HCT116 (cell line): ENCODE data around the gene SERPINA3. TPM values are rescaled to one million over a fixed set of nuclear protein-coding genes. Genes with fewer than 3 reads are reported as not detected.

ENCODE experiments used
- ATAC-seq: fragments of 200-7000 bp; cut with Tn5 transposase; 2 replicates; pipeline ENCODE4 v1.9.1; 2020; ENCODE audit warnings: mild to moderate bottlenecking, moderate library complexity
- Bru-seq: library from RNA; stranded (reverse); fragments of 400-500 nt; gene quantifications from one replicate; lab custom pipeline; 2021; lab: Mats Ljungman, UMichigan
- BruChase-seq, 2 experiments: library from RNA; stranded (reverse); fragments of 400-500 nt; gene quantifications; one replicate each; lab custom pipeline; 2021; lab: Mats Ljungman, UMichigan
- BruUV-seq: library from RNA; stranded (reverse); fragments of 400-500 nt; replicated peaks from 2 replicates; lab custom pipeline; 2021; lab: Mats Ljungman, UMichigan
- CTCF ChIA-PET: fragments of 300-600 bp; sonication (Branson Sonifier 250); formaldehyde crosslinking; loops from one replicate; lab custom pipeline; 2021; ENCODE audit warnings: antibody characterized with exemption; lab: Charles Lee
- POLR2A ChIA-PET: fragments of 300-600, 350-600 bp; sonication (Branson Sonifier 250); formaldehyde crosslinking; loops from one replicate; lab custom pipeline; 2021; ENCODE audit warnings: antibody characterized with exemption; lab: Charles Lee
- RAD21 ChIA-PET, 2 experiments: fragments of 300-600 bp; sonication (Branson Sonifier 250); formaldehyde crosslinking; loops; one replicate each; lab custom pipeline; 2023; ENCODE audit warnings: low total read pairs in 2 of 2; ENCODE audit not compliant: uncharacterized antibody in 2 of 2, unreplicated experiment in 2 of 2, low non-redundant PET in 1 of 2; lab: Charles Lee
- DNase-seq: peaks from one replicate; pipeline ENCODE4 v3.0.0-alpha.2; 2010; ENCODE audit warnings: low read depth, low spot score
- H2AFZ ChIP-seq: fragments of 200-600 bp; shearing (Covaris generic), sonication (generic); 2 replicates; pipeline ENCODE4 v1.6.1; 2017; ENCODE audit warnings: low read depth, mixed run types, mixed read lengths, antibody characterized with exemption, low read length; ENCODE audit not compliant: poor library complexity, severe bottlenecking
- H3K27ac ChIP-seq: 2 replicates; pipeline ENCODE4 v1.5.1; 2012; ENCODE audit warnings: low read depth, low read length
- H3K27me3 ChIP-seq: fragments of 200-600 bp; sonication (generic); 2 replicates; pipeline ENCODE4 v1.6.1; 2016; ENCODE audit warnings: mixed run types, low read length, mixed read lengths; ENCODE audit not compliant: insufficient read depth
- H3K36me3 ChIP-seq, 2 experiments: fragments of 200-500 bp in 1 of 2; fragments of 200-600 bp in 1 of 2; sonication (Bioruptor generic) in 1 of 2; sonication (generic) in 1 of 2; 2 replicates each; pipeline versions ENCODE4 v1.5.1 to v1.6.1; 2014 to 2016; ENCODE audit warnings: low read length in 2 of 2, inconsistent platforms in 1 of 2, mixed read lengths in 1 of 2, mixed run types in 1 of 2; ENCODE audit not compliant: insufficient read depth in 2 of 2, control insufficient read depth in 1 of 2
- H3K4me1 ChIP-seq, 2 experiments: fragments of 200-600 bp in 1 of 2; sonication (generic) in 1 of 2; 2 replicates each; pipeline versions ENCODE4 v1.5.1 to v1.6.1; 2012 to 2017; ENCODE audit warnings: low read length in 2 of 2, inconsistent platforms in 1 of 2, mild to moderate bottlenecking in 1 of 2, mixed read lengths in 1 of 2, mixed run types in 1 of 2, moderate library complexity in 1 of 2; ENCODE audit not compliant: insufficient read depth in 2 of 2, control insufficient read depth in 1 of 2
- H3K4me2 ChIP-seq: fragments of 200-600 bp; sonication (generic); 2 replicates; pipeline ENCODE4 v1.6.1; 2017; ENCODE audit warnings: mixed run types, low read length, mixed read lengths
- H3K4me3 ChIP-seq, 2 experiments: fragments of 200-600 bp in 1 of 2; sonication (generic) in 1 of 2; replicated peaks in 1 of 2; 2 replicates each; pipeline ENCODE4 v1.5.1; 2011 to 2016; ENCODE audit warnings: low read length in 2 of 2, control low read depth in 1 of 2, low read depth in 1 of 2, mild to moderate bottlenecking in 1 of 2, mixed read lengths in 1 of 2, mixed run types in 1 of 2
- H3K79me2 ChIP-seq: fragments of 200-600 bp; sonication (generic); 2 replicates; pipeline ENCODE4 v1.6.1; 2017; ENCODE audit warnings: mild to moderate bottlenecking, mixed run types, low read length, moderate library complexity, mixed read lengths; ENCODE audit not compliant: insufficient read depth
- H3K9ac ChIP-seq: fragments of 200-600 bp; sonication (generic); 2 replicates; pipeline ENCODE4 v1.6.1; 2016; ENCODE audit warnings: low read length, mixed read lengths
- H3K9me2 ChIP-seq: fragments of 200-600 bp; sonication (generic), shearing (Covaris generic); 2 replicates; pipeline ENCODE4 v1.6.1; 2017; ENCODE audit warnings: mixed run types, mild to moderate bottlenecking, moderate library complexity; ENCODE audit not compliant: insufficient read depth
- H3K9me3 ChIP-seq, 2 experiments: fragments of 200-500 bp in 1 of 2; fragments of 200-600 bp in 1 of 2; sonication (Bioruptor generic) in 1 of 2; sonication (generic) in 1 of 2; 2 replicates each; pipeline ENCODE4 v1.6.1; 2014 to 2017; ENCODE audit warnings: low read length in 2 of 2, mixed read lengths in 2 of 2, inconsistent platforms in 1 of 2, low read depth in 1 of 2, mild to moderate bottlenecking in 1 of 2, mixed run types in 1 of 2, moderate library complexity in 1 of 2; ENCODE audit not compliant: control insufficient read depth in 1 of 2, insufficient read depth in 1 of 2
- H4K20me1 ChIP-seq: fragments of 200-600 bp; sonication (generic), shearing (Covaris generic); 2 replicates; pipeline ENCODE4 v1.6.1; 2017; ENCODE audit warnings: mixed run types, mild to moderate bottlenecking, moderate library complexity; ENCODE audit not compliant: insufficient read depth
- CEBPB ChIP-seq: IDR thresholded peaks from 2 replicates; pipeline ENCODE4 v1.6.1; 2012; ENCODE audit warnings: low read depth
- CTCF ChIP-seq, 3 experiments: fragments of 200-600 bp in 1 of 3; sonication (generic) in 1 of 3; IDR thresholded peaks in 2 of 3; conservative IDR thresholded peaks in 1 of 3; 2 replicates each; pipeline ENCODE4 v1.5.1; 2012 to 2017; ENCODE audit warnings: low read depth in 2 of 3, low read length in 2 of 3, antibody characterized with exemption in 1 of 3, borderline replicate concordance in 1 of 3, control low read depth in 1 of 3, mild to moderate bottlenecking in 1 of 3, mixed read lengths in 1 of 3, mixed run types in 1 of 3, moderate library complexity in 1 of 3; ENCODE audit not compliant: insufficient read depth in 1 of 3
- JUND ChIP-seq: IDR thresholded peaks from 2 replicates; pipeline ENCODE4 v1.6.1; 2012
- SIN3A ChIP-seq: IDR thresholded peaks from 2 replicates; pipeline ENCODE4 v1.6.1; 2012; ENCODE audit warnings: low read depth
- intact Hi-C: fragments of 100-400 bp; cut with micrococcal nuclease; formaldehyde crosslinking; loops from 2 replicates; pipeline ENCODE4 v1.10.0; 2022
- long read RNA-seq: library from polyadenylated mRNA; unstranded; transcript quantifications from one replicate; pipeline ENCODE4 v2.0.0, GENCODE V29; 2021; ENCODE audit not compliant: unreplicated experiment
- polyA plus RNA-seq: library from polyadenylated mRNA; unstranded; fragments of >200 nt; gene quantifications from 2 replicates; pipeline ENCODE4 v1.2.1, GENCODE V29; 2012; ENCODE audit warnings: missing spikeins
- total RNA-seq: library from RNA; stranded (reverse); gene quantifications from one replicate; pipeline ENCODE4 v1.2.1, GENCODE V29; 2021; ENCODE audit not compliant: unreplicated experiment

SERPINA3 gene
- total RNA-seq = 4.3 TPM
- 4.0 TPM in 2 replicates for polyA plus RNA-seq
- percentile 26 among the genes with signal in this experiment for Bru-seq, nascent RNA
- BruChase-seq, experiment 1, labeled RNA remaining after a 6-hour chase = percentile 28 among the genes with signal in this experiment
- percentile 17 among the genes with signal in this experiment for BruChase-seq, experiment 2, labeled RNA remaining after a 2-hour chase
- long read RNA-seq = 0 reads

DNA sequence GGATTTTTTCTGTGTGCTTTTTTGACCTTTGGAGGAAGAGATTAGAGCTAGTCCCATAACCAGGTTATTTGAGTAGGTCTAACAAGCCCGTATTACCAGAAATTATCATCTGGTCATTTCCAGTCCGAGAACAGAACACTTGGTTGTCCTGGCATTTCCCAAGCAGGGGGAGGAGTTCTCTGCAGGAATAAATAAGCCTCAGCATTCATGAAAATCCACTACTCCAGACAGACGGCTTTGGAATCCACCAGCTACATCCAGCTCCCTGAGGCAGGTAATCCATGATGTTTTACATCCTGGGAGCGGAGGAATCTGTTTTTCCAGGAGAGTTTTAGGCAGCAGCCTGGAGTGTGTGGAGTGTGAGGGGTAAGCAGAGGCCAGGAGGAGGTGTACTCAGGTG is at the start of gene SERPINA3:
SERPINA3 (plus strand) TSS at position 218 of the 400 bp plus-strand sequence. CDS start 2,051 bp downstream, outside the sequence.
- Histone ChIP-seq H4K20me1 (no peaks in the 10 kb centered on the region), H2AFZ (no peak within 1 kb of the TSS), H3K27me3 (no peaks in the 10 kb centered on the region), H3K4me1 (peaks cover 8 to 38% of the 10 kb centered on the region in 2 experiments; a peak in 3 of 4 replicates), H3K27ac (no peak within 1 kb of the TSS), H3K4me2 (peak within 1 kb of the TSS; percentile 33), H3K9me2 (no peaks in the 10 kb centered on the region), H3K4me3 (no peak within 1 kb of the TSS), H3K79me2 (no peaks in the 10 kb centered on the region), H3K9me3 (no peaks in the 10 kb centered on the region; a peak in 1 of 4 replicates)
- no peak for DNase-seq
- CTCF ChIA-PET = interaction anchor here (1.1 kb wide), 1 partner anchor 13 kb away, joined by 3 read pairs; no protein-coding TSS in a partner anchor
- BruUV-seq = no TSS peak
- intact Hi-C loops = no loop called here
- no peak for ATAC-seq
- POLR2A ChIA-PET = interaction anchor here (0.8 to 2.4 kb wide), 2 partner anchors 10 to 12 kb away, joined by 4 to 10 read pairs; no protein-coding TSS in a partner anchor
- TF ChIP-seq JUND (no peak), SIN3A (no peak), CEBPB (no peak), CTCF (IDR thresholded peaks at IDR 0.05 in 2 of 3, conservative IDR thresholded peaks at IDR 0.05 in 1 of 3; ENCODE audit: borderline replicate concordance in 1 of 3, insufficient read depth in 1 of 3, low read depth in 2 of 3, low read length in 2 of 3) (no peak)
- TF ChIP-seq, all 23 proteins: peak for 0
- no peaks in the 10 kb centered on the region for H3K36me3 ChIP-seq
- no peak within 1 kb of the TSS for H3K9ac ChIP-seq
- RAD21 ChIA-PET = interaction anchor here in 1 of 2 experiments (0.6 kb wide), 1 partner anchor 914 kb away, joined by 3 read pairs; no protein-coding TSS in a partner anchor
